Testis (tissue), 2 donors: ENCODE results near the gene TULP4.

Experiments
- CTCF ChIP-seq, 3 experiments: fragments of 450-650 bp in 2 of 3; fragments of 200-600 bp in 1 of 3; sonication (generic) in 1 of 3; IDR thresholded peaks; one replicate each; pipeline ENCODE4 v1.5.1; 2016 to 2019; ENCODE audit warnings: antibody characterized with exemption in 3 of 3, mild to moderate bottlenecking in 2 of 3, moderate library complexity in 1 of 3
- POLR2A ChIP-seq: fragments of 450-650 bp; IDR thresholded peaks from one replicate; pipeline ENCODE4 v1.6.1; 2017; ENCODE audit warnings: antibody characterized with exemption, mild to moderate bottlenecking, moderate library complexity

- TF ChIP-seq CTCF (IDR thresholded peaks at IDR 0.05) (no peak), POLR2A (no peak)
Measured at GRCh38 chr6:158387036-158387435, 74.8 kb downstream of the TULP4 start.
